Sigmoid colon (tissue), 3 donors: Measurements from ENCODE around the gene OR14J1.

Experiments used
- POLR2A ChIP-seq, 2 donors: fragments of 450-650 bp; IDR thresholded peaks; one replicate each; pipeline ENCODE4 v1.6.1; 2016; ENCODE audit warnings: antibody characterized with exemption in 2 of 2, mild to moderate bottlenecking in 2 of 2, moderate library complexity in 2 of 2
- TF ChIP-seq, protein P1 (sequence below), 4 experiments: fragments of 450-650 bp in 3 of 4; fragments of 200-600 bp in 1 of 4; IDR thresholded peaks; one replicate each; pipeline ENCODE4 v1.5.1; 2016 to 2019; ENCODE audit warnings: antibody characterized with exemption in 4 of 4, mild to moderate bottlenecking in 3 of 4, moderate library complexity in 2 of 4

DNA sequence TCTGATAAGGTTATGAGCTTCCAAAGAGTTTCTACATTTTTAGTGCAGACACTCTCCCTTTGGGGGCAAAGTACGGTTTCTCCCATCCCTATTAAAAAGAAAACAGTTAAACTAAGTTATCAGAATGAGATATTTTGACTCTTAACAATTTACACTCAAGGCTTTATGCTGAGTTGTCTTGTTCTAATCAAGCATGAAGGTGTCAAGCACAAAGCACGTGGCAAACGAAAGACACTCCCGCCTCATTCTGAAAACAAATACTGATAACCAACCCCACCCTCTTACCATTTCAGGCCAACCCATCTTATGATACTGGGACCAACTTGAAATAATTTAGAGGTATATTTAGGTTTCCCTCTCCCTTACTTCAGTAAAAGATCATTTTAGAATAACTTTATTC, 24.3 kb downstream of the OR14J1 start:
- TF ChIP-seq, protein P1, sequence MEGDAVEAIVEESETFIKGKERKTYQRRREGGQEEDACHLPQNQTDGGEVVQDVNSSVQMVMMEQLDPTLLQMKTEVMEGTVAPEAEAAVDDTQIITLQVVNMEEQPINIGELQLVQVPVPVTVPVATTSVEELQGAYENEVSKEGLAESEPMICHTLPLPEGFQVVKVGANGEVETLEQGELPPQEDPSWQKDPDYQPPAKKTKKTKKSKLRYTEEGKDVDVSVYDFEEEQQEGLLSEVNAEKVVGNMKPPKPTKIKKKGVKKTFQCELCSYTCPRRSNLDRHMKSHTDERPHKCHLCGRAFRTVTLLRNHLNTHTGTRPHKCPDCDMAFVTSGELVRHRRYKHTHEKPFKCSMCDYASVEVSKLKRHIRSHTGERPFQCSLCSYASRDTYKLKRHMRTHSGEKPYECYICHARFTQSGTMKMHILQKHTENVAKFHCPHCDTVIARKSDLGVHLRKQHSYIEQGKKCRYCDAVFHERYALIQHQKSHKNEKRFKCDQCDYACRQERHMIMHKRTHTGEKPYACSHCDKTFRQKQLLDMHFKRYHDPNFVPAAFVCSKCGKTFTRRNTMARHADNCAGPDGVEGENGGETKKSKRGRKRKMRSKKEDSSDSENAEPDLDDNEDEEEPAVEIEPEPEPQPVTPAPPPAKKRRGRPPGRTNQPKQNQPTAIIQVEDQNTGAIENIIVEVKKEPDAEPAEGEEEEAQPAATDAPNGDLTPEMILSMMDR (IDR thresholded peaks at IDR 0.05), result no peak
- no peak for TF ChIP-seq POLR2A (IDR thresholded peaks at IDR 0.05)
